Activated gamma-delta T cell (primary cell): ENCODE data around the gene NHSL1.

ENCODE experiments used
- DNase-seq: peaks from one replicate; lab custom pipeline; 2025; lab: John Stamatoyannopoulos, UW

NHSL1 gene

GRCh38 chr6:138465007-138465645 is 34.2 kb downstream of the NHSL1 start:
- DNase-seq, result no peak

- no peak for DNase-seq
These were observed 35.2 kb downstream of the NHSL1 start for GRCh38 chr6:138464085-138464484.

- DNase-seq, result no peak
These were observed 37.6 kb downstream of the NHSL1 start for GRCh38 chr6:138461647-138462046.

GRCh38 chr6:138456401-138456790 is 42.9 kb downstream of the NHSL1 start:
- no peak for DNase-seq

- DNase-seq, result no peak
These were observed 43.4 kb downstream of the NHSL1 start for GRCh38 chr6:138455746-138456400.

GRCh38 chr6:138454981-138455706 is 44.1 kb downstream of the NHSL1 start:
- DNase-seq, result no peak

GRCh38 chr6:138451043-138451442 is 48.3 kb downstream of the NHSL1 start:
- DNase-seq, result no peak

- no peak for DNase-seq
These were observed 48.8 kb downstream of the NHSL1 start for GRCh38 chr6:138450445-138450844.

- DNase-seq, result no peak
These were observed 52.5 kb downstream of the NHSL1 start for GRCh38 chr6:138446821-138447220.

GRCh38 chr6:138443979-138444378 is 55.3 kb downstream of the NHSL1 start:
- no peak for DNase-seq

GRCh38 chr6:138442663-138443062 is 56.6 kb downstream of the NHSL1 start:
- no peak for DNase-seq

GRCh38 chr6:138441965-138442364 is 57.3 kb downstream of the NHSL1 start:
- DNase-seq, result no peak

- DNase-seq, result no peak
These were observed 58.4 kb downstream of the NHSL1 start for GRCh38 chr6:138440758-138441357.

GRCh38 chr6:138440296-138440695 is 59.0 kb downstream of the NHSL1 start:
- DNase-seq, result no peak

- DNase-seq, result no peak
These were observed 59.7 kb downstream of the NHSL1 start for GRCh38 chr6:138439546-138439945.

GRCh38 chr6:138434925-138435324 is 64.4 kb downstream of the NHSL1 start:
- no peak for DNase-seq

- DNase-seq, result no peak
These were observed 65.2 kb downstream of the NHSL1 start for GRCh38 chr6:138434096-138434495.

- no peak for DNase-seq
These were observed 67.3 kb downstream of the NHSL1 start for GRCh38 chr6:138432063-138432356.

GRCh38 chr6:138431256-138432062 is 67.8 kb downstream of the NHSL1 start:
- DNase-seq, result no peak

GRCh38 chr6:138430361-138431145 is 68.7 kb downstream of the NHSL1 start:
- no peak for DNase-seq

- DNase-seq, result no peak
These were observed 69.5 kb downstream of the NHSL1 start for GRCh38 chr6:138429761-138430160.
